Stromal cell of bone marrow (primary cell): ENCODE data around the gene OR8B3.
A peak's percentile ranks its signal among the peaks of the same experiment; 100 is the strongest.
"Not testable (repeated sequence)": the region's sequence is repeated elsewhere in the genome, so short reads cannot be mapped to it uniquely, and the experiment has no call there.

Experiments
- DNase-seq: peaks from one replicate; pipeline ENCODE4 v3.0.0-alpha.2; 2012; ENCODE audit warnings: low read depth

OR8B3 gene

GRCh38 chr11:124398924-124399323, at the start of gene OR8B3:
OR8B3 (minus strand) TSS chr11:124399024; CDS start chr11:124397351, 1,673 bp downstream.
- no peak for DNase-seq

DNA sequence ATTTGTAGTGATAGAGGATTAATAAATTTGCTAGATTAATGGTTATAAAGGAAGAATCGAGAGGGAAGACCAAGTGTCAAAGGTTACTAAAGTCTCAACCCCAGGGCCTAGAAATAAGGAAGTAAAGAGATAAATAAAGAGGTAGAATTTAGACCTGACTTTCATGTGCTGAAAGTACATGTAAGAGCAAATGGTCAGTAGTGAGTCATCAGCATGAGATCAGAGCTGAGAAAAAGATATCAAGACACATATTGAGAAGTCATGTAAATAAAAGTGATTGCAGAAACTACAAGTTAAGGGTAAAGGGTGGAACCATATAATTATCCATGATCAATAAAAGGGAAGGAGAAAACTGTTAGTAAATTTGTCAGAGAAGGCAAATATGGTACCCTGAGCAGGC, 48.1 kb upstream of the OR8B3 start:
- DNase-seq: no peak

- no peak for DNase-seq
Observed at GRCh38 chr11:124445646-124446150, 46.9 kb upstream of the OR8B3 start, which contains the start of gene OR8B8. OR8B8 (minus strand) TSS chr11:124445696; CDS start chr11:124441085, 4,611 bp downstream.

GRCh38 chr11:124442847-124443246, 44.0 kb upstream of the OR8B3 start:
- DNase-seq: no peak

GRCh38 chr11:124442442-124442841, 43.6 kb upstream of the OR8B3 start:
- DNase-seq: no peak

DNA sequence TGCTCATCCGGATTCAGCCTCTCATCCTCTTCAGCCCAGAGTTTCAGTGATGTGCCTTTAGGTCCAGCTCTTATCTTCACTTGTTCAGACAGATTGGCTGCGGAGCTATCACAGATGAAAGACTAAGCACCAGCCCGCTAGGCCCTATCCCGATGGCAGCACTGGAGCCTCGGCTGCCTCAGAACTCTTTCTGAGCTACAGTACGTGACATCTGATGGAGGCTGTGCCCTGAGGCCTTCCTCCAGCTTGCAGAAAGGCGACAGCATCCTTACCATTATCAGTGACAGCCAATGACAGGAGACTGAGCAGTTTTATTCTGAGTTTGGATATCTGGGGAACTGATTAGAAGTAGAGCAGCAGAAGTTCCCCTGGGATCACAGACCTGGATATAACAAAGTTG, 42.7 kb upstream of the OR8B3 start:
- DNase-seq: no peak

DNA sequence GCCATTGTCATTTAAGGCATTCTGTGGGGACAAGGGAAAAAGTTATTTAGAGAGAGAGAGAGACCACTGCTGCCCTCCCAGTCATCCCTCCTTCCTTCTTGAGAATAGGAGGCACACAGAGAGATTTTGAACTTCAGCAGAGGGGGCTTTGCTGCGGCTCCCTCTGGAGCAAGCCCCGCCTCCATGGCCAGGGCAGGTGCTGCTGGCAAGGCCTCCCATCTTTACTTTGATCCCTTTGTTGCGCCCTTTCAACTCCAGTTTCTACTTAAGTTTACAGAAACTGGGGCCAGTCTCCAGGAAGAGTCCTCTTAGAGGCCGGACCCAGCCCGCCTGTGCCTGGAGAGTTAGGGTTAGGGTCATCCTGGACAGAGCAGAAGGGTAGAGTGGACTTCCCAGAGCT, 42.3 kb upstream of the OR8B3 start:
- DNase-seq: no peak

- no peak for DNase-seq
Observed at GRCh38 chr11:124440608-124441007, 41.8 kb upstream of the OR8B3 start.

DNA sequence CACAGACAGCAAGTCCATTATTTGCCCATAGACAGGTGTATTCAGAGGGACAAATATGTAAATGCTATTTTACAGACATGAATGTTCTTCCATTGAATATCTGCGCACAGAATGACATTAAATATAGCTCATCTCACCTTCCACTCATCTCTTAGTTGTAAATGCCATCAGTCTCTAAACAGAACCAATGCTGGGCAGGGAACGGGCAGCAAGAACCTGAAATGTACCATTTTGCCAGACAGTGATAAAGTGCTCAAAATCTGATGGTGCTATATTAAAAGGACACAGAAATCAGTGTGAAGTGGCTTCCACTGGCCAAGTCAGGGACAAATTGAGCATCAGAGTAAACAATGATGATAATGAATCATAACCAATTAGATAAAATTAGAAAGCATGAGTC, 35.9 kb upstream of the OR8B3 start:
- DNase-seq: no peak

- DNase-seq: no peak
Observed at GRCh38 chr11:124429599-124429998, 30.8 kb upstream of the OR8B3 start.

DNA sequence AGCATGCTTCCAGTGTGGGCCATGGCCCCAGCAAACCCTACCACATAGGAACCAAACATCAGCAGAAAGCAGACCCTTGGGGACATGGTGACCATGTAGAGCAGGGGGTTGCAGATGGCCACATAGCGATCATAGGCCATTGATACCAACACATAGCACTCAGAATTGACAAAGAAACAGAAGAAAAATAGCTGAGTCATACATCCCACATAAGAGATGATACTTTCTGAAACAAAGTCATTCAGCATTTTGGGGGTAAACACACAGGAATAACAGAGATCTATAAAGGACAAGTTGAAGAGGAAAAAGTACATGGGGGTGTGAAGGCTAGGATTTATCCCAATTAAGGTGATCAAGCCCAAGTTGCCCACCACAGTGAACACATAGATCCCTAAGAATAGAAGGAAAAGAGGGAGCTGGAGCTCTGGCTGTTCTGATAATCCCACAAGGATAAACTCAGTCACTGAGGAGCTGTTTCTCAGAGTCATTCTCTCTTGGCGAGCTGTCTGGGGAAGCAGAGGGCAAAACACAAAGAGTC, 25.6 kb upstream of the OR8B3 start, which contains the start of gene OR8B4:
Gene OR8B4, minus strand, starts transcription at position 488 of the 538 bp plus-strand sequence. Its CDS starts 0 bp downstream, at position 488.
- no peak for DNase-seq

DNA sequence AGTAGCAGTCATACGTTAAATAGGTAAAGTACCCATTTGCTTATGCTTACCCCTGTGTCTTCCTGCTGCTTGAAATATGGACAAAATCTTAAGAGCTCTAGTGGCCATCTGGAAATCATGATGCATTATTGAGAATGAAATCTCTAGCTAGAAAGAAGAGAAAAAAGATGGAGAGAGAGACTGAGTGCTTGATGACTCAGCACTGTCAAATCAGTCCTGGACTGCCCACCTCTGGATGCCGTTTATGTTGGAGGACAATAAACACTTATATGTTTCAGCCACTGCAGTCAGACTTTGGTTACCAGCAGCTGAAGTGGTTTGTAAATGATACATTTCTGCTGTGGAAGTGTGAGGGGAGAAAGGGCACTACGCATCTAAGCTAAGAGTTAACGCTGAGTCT, 22.2 kb upstream of the OR8B3 start:
- DNase-seq: no peak

- DNase-seq: peak; percentile 18
Observed at GRCh38 chr11:124415356-124415923, 16.6 kb upstream of the OR8B3 start.

DNA sequence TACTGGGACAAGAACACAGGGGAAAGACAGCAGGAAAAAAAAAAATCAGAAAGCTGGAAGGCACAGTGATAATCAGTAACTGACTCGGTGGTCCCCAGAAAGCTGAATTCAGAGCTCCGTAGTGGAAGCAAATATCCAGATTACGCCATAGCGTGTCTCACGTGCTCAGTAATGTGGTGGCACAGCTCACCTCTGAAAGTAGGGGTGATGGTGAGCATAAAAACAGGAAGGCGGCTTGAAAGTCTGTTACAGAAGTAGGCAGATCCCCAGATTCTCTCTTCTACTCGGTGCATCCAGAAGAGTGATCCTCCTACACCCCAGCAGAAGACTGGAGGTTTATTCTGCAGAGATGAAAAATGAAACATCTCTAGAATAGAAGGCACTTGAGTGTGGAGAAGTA, 11.1 kb upstream of the OR8B3 start:
- DNase-seq: no peak

DNA sequence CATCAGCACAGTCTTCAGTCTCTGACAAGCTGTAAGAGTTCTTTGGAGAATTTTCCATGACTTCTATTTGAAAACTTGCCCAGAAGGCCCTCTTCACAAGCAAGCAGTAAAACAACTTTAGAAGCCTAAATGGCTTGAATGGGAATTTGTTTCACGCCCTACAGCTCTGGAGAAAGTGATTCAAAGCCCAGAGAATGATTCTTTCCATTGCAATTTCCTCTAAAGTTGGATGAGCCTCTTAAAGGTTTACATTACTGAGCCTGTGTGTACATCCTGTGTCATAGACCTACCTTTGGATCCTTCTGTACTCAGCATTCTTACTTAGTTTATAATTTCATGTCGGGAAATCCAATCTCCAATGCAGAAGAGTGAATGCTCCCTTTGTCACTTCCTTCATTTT, 6.8 kb upstream of the OR8B3 start:
- peak; percentile 6 for DNase-seq

DNA sequence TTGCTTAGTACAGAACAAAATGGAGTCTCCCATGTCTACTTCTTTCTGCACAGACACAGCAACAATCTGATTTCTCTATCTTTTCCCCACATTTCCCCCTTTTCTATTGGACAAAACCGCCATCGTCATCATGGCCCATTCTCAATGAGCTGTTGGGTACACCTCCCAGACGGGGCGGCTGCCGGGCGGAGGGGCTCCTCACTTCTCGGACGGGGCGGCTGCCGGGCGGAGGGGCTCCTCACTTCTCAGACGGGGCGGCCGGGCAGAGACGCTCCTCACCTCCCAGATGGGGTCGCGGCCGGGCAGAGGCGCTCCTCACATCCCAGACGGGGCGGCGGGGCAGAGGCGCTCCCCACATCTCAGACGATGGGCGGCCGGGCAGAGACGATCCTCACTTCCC, 4.4 kb upstream of the OR8B3 start:
- not testable (repeated sequence) for DNase-seq

GRCh38 chr11:124402326-124402922, 3.6 kb upstream of the OR8B3 start:
- DNase-seq: peak; percentile 75

- not testable (repeated sequence) for DNase-seq
Observed at GRCh38 chr11:124396847-124397246, 2.0 kb downstream of the OR8B3 start.

DNA sequence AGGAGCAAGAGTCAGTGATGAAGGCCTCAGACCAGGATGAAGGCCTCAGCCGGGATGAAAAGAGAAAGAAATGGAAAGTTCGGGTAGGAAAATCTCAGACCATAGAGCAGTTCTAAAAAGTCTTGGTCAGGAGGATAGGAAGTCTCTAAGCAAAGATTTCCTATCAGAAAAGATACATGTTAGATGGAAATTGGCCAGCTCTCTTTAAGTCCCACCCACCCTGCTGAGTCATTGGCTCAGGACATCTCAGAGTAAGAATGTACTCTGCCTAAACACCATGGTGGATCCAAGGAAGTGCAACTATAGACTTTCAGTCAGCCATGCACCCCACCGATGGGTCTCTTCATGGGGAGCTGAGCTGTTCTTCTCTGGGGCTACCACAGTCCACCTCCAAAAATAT, 4.4 kb downstream of the OR8B3 start:
- DNase-seq: no peak

GRCh38 chr11:124384399-124384798, 14.4 kb downstream of the OR8B3 start, which contains the start of gene OR8B2:
OR8B2 (minus strand) TSS chr11:124384499; CDS start chr11:124383343, 1,156 bp downstream.
- DNase-seq: no peak

DNA sequence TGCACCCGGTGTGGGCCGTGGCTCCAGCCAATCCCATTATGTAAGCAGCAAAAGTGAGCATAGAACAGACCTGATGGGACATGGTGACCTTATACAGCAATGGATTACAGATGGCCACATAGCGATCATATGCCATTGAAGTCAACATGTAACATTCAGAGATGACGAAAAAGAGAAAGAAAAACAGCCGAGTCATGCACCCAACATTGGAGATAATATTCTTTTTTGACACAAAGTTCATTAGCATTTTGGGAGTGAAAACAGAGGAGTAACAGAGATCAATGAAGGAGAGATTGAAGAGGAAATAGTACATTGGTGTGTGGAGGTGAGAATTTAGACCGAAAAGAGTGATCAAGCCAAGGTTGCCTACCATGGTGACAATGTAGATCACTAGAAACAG, 16.0 kb downstream of the OR8B3 start:
- DNase-seq: not testable (repeated sequence)

DNA sequence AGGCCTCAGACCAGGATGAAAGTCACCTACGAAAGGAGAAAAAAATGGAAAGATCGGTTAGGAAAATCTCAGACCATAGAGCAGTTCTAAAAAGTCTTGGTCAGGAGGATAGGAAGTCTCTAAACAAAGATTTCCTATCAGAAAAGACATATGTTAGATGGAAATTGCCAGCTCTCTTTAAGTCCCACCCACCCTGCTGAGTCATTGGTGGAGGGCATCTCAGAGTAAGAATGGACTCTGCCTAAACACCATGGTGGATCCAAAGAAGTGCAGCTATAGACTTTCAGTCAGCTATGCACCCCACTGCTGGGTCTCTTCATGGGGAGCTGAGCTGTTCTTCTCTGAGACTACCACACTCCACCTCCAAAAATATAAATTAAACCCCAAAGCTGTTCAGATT, 18.2 kb downstream of the OR8B3 start:
- DNase-seq: no peak

- DNase-seq: no peak
Observed at GRCh38 chr11:124376280-124376679, 22.5 kb downstream of the OR8B3 start.
